Heart right ventricle (tissue), 16 donors: ENCODE data around the gene LECT2. TPM values are rescaled to one million over a fixed set of nuclear protein-coding genes. Genes with fewer than 3 reads are reported as not detected.

Experiments
- ATAC-seq, 8 donors: fragments of 200-7000 bp; cut with Tn5 transposase; one replicate each; pipeline ENCODE4 v1.9.1; 2020; ENCODE audit warnings: mild to moderate bottlenecking in 8 of 8, moderate library complexity in 8 of 8, moderate number of reproducible peaks in 1 of 8
- DNase-seq, 2 donors: peaks; one replicate each; pipeline ENCODE4 v3.0.0-alpha.2; 2020
- H3K27ac ChIP-seq, 10 donors: fragments of 200-600 bp; sonication (generic) in 2 of 10; one replicate each; pipeline versions ENCODE4 v1.5.0 to v1.8.0; 2020 to 2022; ENCODE audit warnings: mild to moderate bottlenecking in 3 of 10
- H3K27me3 ChIP-seq, 7 donors: fragments of 200-600 bp; one replicate each; pipeline ENCODE4 v1.8.0; 2021 to 2022; ENCODE audit warnings: mild to moderate bottlenecking in 2 of 7
- H3K36me3 ChIP-seq, 9 donors: fragments of 200-600 bp; sonication (generic) in 1 of 9; one replicate each; pipeline versions ENCODE4 v1.5.0 to v1.8.0; 2020 to 2022; ENCODE audit warnings: mild to moderate bottlenecking in 2 of 9
- H3K4me1 ChIP-seq, 9 donors: fragments of 200-600 bp; sonication (generic) in 1 of 9; one replicate each; pipeline versions ENCODE4 v1.5.0 to v1.8.0; 2020 to 2022; ENCODE audit warnings: mild to moderate bottlenecking in 4 of 9
- H3K4me3 ChIP-seq, 10 donors: fragments of 200-600 bp; sonication (generic) in 2 of 10; one replicate each; pipeline versions ENCODE4 v1.5.0 to v1.8.0; 2020 to 2022; ENCODE audit warnings: mild to moderate bottlenecking in 7 of 10, moderate library complexity in 2 of 10
- H3K9me3 ChIP-seq, 11 donors: fragments of 200-600 bp in 10 of 11; sonication (generic) in 2 of 11; one replicate each; pipeline versions ENCODE4 v1.5.0 to v1.8.0; 2013 to 2022; ENCODE audit warnings: mild to moderate bottlenecking in 2 of 11, control low read depth in 1 of 11, moderate library complexity in 1 of 11
- WGBS, 2 donors: extraction: QIAGEN DNeasy Blood & Tissue Kit; methylation state at CpG; one replicate each; pipeline ENCODE4 v1.1.7; 2013; ENCODE audit warnings: inconsistent platforms in 1 of 2; 5-methylcytosine and 5-hydroxymethylcytosine counted together
- intact Hi-C, 10 donors: fragments of 100-400 bp; cut with DNase I; formaldehyde crosslinking; loops; one replicate each; pipeline versions ENCODE4 v1.11.1 to v1.14.2; 2022
- polyA plus RNA-seq, 2 donors: library from polyadenylated mRNA; stranded (reverse); fragments of 200-250 nt; gene quantifications; one replicate each; pipeline ENCODE4 v1.2.3, GENCODE V29; 2013
- total RNA-seq, 10 donors: library from RNA; stranded (reverse); fragmentation: NEBNext Ultra II Directional in 3 of 10; extraction: Animal tissue kit (Norgen Biotek cat#: 25700) in 3 of 10; gene quantifications; one replicate each; pipeline versions ENCODE4 v1.2.1 to v1.2.4, GENCODE V29; 2021 to 2023
- TF ChIP-seq, protein P1 (sequence below), 9 donors: fragments of 200-600 bp; sonication (generic) in 2 of 9; IDR thresholded peaks; one replicate each; pipeline versions ENCODE4 v1.5.0 to v1.8.0; 2021 to 2022; ENCODE audit warnings: antibody characterized with exemption in 9 of 9, mild to moderate bottlenecking in 5 of 9, moderate library complexity in 1 of 9
- donor health status: Arrhythmogenic right ventricular cardiomyopathy.
- donor health status: ischemic (EF 13 %, LVEDD 7.1; RV severe dilation, severe dysfunction).
- donor health status: healthy with polysubstance abuse.
- donor health status: DM: no; HTN: yes; CAD: no.
- donor health status: DM: no; HTN: no; CAD: no.
- donor health status: ischemic (EF 25% LVEDD 6.9; RV normal size, moderate dysfunction).
- donor health status: ischemic (EF 25% LVEDD 5.7; RV mildly dilated, moderate dysfunction).
- donor health status: healthy.
- donor health status: DM: yes; HTN: yes; CAD: no.
- donor health status: Ischemic cardiomyopathy.
- donor health status: ischemic (EF 35%, LVEDD 5.7; RV mildly dilated, moderate dysfunction).
- donor health status: nonischemic (EF 11% LVEDD 7.7; RV severe dilation, severe dysfunction).
- donor health status: DM: yes; HTN: yes; CAD: no.
- donor health status: PGD.
- donor health status: ischemic (EF 29% LVEDD 5.4; RV normal size, mild dysfunction).
- donor health status: nonischemic (EF 23%, LVEDD 6.1; RV moderate dilation, normal function).

LECT2 gene
- total and polyA plus RNA-seq, 12 donors, result not detected

GRCh38 chr5:135952683-135953082 is 2.1 kb downstream of the LECT2 start:
- no peak for DNase-seq
- intact Hi-C loops, result loop anchor here in 1 of 10 donors (5.0 to 10.0 kb wide), 2 partner anchors 125 to 242 kb away; partner anchors contain the start of gene SMIM32
- Histone ChIP-seq H3K9me3 (no peaks in the 10 kb centered on the region), H3K4me1 (no peaks in the 10 kb centered on the region), H3K27me3 (no peaks in the 10 kb centered on the region), H3K27ac (no peak overlapping the region), H3K4me3 (no peak overlapping the region), H3K36me3 (no peaks in the 10 kb centered on the region)
- TF ChIP-seq, protein P1, sequence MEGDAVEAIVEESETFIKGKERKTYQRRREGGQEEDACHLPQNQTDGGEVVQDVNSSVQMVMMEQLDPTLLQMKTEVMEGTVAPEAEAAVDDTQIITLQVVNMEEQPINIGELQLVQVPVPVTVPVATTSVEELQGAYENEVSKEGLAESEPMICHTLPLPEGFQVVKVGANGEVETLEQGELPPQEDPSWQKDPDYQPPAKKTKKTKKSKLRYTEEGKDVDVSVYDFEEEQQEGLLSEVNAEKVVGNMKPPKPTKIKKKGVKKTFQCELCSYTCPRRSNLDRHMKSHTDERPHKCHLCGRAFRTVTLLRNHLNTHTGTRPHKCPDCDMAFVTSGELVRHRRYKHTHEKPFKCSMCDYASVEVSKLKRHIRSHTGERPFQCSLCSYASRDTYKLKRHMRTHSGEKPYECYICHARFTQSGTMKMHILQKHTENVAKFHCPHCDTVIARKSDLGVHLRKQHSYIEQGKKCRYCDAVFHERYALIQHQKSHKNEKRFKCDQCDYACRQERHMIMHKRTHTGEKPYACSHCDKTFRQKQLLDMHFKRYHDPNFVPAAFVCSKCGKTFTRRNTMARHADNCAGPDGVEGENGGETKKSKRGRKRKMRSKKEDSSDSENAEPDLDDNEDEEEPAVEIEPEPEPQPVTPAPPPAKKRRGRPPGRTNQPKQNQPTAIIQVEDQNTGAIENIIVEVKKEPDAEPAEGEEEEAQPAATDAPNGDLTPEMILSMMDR (IDR thresholded peaks at IDR 0.05), result no peak
- no peak for ATAC-seq
- 84 to 89% methylated on average over 4 of the region's 4 CpGs for WGBS, 2 donors

GRCh38 chr5:135951807-135952206 is 3.0 kb downstream of the LECT2 start:
- Histone ChIP-seq H3K27me3 (no peaks in the 10 kb centered on the region), H3K4me3 (no peak overlapping the region), H3K27ac (no peak overlapping the region), H3K4me1 (no peaks in the 10 kb centered on the region), H3K36me3 (no peaks in the 10 kb centered on the region), H3K9me3 (no peaks in the 10 kb centered on the region)
- 90 to 91% methylated on average over 6 of the region's 6 CpGs for WGBS, 2 donors
- ATAC-seq (no peak), DNase-seq (no peak)
- TF ChIP-seq, protein P1 (IDR thresholded peaks at IDR 0.05), result no peak
- intact Hi-C loops, result loop anchor here in 1 of 10 donors (5.0 to 10.0 kb wide), 2 partner anchors 125 to 243 kb away; partner anchors contain the start of gene SMIM32

DNA sequence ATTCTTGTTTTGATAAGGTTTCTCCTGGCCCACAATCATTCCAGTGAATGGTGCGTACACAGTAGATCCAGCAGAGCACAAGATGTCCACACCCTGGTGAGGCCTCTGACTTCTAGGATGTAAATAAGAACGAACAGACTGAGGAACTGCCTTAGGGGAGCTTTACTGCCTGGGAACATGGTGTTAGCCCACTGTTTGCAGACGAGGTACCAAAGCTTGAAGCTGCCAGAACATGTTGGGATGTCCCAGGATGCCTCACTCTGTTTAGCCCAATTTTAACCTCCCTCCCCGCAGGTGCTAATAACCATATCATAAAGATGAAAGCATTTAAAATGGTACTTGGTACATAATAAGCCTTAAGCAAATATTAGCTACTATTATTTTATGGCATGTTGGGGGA is 3.5 kb downstream of the LECT2 start:
- Histone ChIP-seq H3K9me3 (no peaks in the 10 kb centered on the region), H3K27me3 (no peaks in the 10 kb centered on the region), H3K4me1 (no peaks in the 10 kb centered on the region), H3K4me3 (no peak overlapping the region), H3K27ac (no peak overlapping the region), H3K36me3 (no peaks in the 10 kb centered on the region)
- WGBS, 2 donors, result 78 to 83% methylated on average over 4 of the region's 4 CpGs
- no peak for ATAC-seq
- intact Hi-C loops, result loop anchor here in 1 of 10 donors (5.0 to 10.0 kb wide), 2 partner anchors 126 to 244 kb away; partner anchors contain the start of gene SMIM32
- TF ChIP-seq, protein P1 (IDR thresholded peaks at IDR 0.05), result no peak
- DNase-seq, result no peak

- Histone ChIP-seq H3K9me3 (no peaks in the 10 kb centered on the region), H3K27me3 (no peaks in the 10 kb centered on the region), H3K4me1 (no peaks in the 10 kb centered on the region), H3K27ac (no peak overlapping the region), H3K4me3 (no peak overlapping the region), H3K36me3 (no peaks in the 10 kb centered on the region)
- ATAC-seq (no peak), DNase-seq (no peak)
- TF ChIP-seq, protein P1 (IDR thresholded peaks at IDR 0.05), result no peak
- intact Hi-C loops, result loop anchor here in 1 of 10 donors (5.0 to 10.0 kb wide), 2 partner anchors 127 to 244 kb away; partner anchors contain the start of gene SMIM32
- 75 to 76% methylated on average over 3 of the region's 3 CpGs for WGBS, 2 donors
Observed at GRCh38 chr5:135950611-135951010, 4.2 kb downstream of the LECT2 start.
